ENCODE measurements around the gene RAD51B. TPM values are rescaled to one million over a fixed set of nuclear protein-coding genes. Genes with fewer than 3 reads are reported as not detected.

Gene RAD51B
- total RNA-seq, 1 experiment from 2014 or later: 14.2 TPM

- no peaks in the 10 kb centered on the region for H3K27me3 Mint-ChIP-seq (ENCODE audit: low read depth)
- H3K36me3 Mint-ChIP-seq: no peaks in the 10 kb centered on the region
- POLR2A ChIA-PET: no interaction called here
- H3K4me3 Mint-ChIP-seq: no peak overlapping the region
- H3K9me3 Mint-ChIP-seq: peaks cover 4% of the 10 kb centered on the region; the same call in 1 of the 2 replicates
- no peak for ATAC-seq
- CTCF ChIA-PET: interaction anchor here (1.0 kb wide), 1 partner anchor 42 kb away, joined by 3 read pairs; no protein-coding TSS in a partner anchor
- H3K27ac Mint-ChIP-seq: no peak overlapping the region
- no peak for TF ChIP-seq CBFB (CRISPR knock-in tag; IDR thresholded peaks at IDR 0.05; ENCODE audit: low read depth)
- TF ChIP-seq GTF2I (CRISPR knock-in tag; conservative IDR thresholded peaks at IDR 0.05): no peak
- TF ChIP-seq ZNF121 (CRISPR knock-in tag; IDR thresholded peaks at IDR 0.05): no peak
- no peak for TF ChIP-seq FOXJ3 (CRISPR knock-in tag; IDR thresholded peaks at IDR 0.05; ENCODE audit: borderline replicate concordance)
- TF ChIP-seq SP1 (CRISPR knock-in tag; conservative IDR thresholded peaks at IDR 0.05): no peak
- no peak for TF ChIP-seq HMGXB4 (CRISPR knock-in tag; IDR thresholded peaks at IDR 0.05)
- TF ChIP-seq, protein P1, sequence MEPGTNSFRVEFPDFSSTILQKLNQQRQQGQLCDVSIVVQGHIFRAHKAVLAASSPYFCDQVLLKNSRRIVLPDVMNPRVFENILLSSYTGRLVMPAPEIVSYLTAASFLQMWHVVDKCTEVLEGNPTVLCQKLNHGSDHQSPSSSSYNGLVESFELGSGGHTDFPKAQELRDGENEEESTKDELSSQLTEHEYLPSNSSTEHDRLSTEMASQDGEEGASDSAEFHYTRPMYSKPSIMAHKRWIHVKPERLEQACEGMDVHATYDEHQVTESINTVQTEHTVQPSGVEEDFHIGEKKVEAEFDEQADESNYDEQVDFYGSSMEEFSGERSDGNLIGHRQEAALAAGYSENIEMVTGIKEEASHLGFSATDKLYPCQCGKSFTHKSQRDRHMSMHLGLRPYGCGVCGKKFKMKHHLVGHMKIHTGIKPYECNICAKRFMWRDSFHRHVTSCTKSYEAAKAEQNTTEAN (CRISPR knock-in tag; IDR thresholded peaks at IDR 0.05): no peak
- TF ChIP-seq, protein P2, sequence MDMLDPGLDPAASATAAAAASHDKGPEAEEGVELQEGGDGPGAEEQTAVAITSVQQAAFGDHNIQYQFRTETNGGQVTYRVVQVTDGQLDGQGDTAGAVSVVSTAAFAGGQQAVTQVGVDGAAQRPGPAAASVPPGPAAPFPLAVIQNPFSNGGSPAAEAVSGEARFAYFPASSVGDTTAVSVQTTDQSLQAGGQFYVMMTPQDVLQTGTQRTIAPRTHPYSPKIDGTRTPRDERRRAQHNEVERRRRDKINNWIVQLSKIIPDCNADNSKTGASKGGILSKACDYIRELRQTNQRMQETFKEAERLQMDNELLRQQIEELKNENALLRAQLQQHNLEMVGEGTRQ (CRISPR knock-in tag; IDR thresholded peaks at IDR 0.05): no peak
- no peak for TF ChIP-seq ZNF423 (CRISPR knock-in tag; IDR thresholded peaks at IDR 0.05)
- no peak for TF ChIP-seq IRF2 (CRISPR knock-in tag; IDR thresholded peaks at IDR 0.05; ENCODE audit: borderline replicate concordance, low read depth)
- TF ChIP-seq NFE2L1 (CRISPR knock-in tag; IDR thresholded peaks at IDR 0.05): no peak
- TF ChIP-seq ZNF396 (CRISPR knock-in tag; IDR thresholded peaks at IDR 0.05; ENCODE audit: borderline replicate concordance): no peak
- TF ChIP-seq ZNF219 (CRISPR knock-in tag; IDR thresholded peaks at IDR 0.05; ENCODE audit: borderline replicate concordance): no peak
- TF ChIP-seq TP53 (CRISPR knock-in tag; IDR thresholded peaks at IDR 0.05): no peak
- TF ChIP-seq FOXK1 (CRISPR knock-in tag; IDR thresholded peaks at IDR 0.05): no peak
- TF ChIP-seq, protein P3, sequence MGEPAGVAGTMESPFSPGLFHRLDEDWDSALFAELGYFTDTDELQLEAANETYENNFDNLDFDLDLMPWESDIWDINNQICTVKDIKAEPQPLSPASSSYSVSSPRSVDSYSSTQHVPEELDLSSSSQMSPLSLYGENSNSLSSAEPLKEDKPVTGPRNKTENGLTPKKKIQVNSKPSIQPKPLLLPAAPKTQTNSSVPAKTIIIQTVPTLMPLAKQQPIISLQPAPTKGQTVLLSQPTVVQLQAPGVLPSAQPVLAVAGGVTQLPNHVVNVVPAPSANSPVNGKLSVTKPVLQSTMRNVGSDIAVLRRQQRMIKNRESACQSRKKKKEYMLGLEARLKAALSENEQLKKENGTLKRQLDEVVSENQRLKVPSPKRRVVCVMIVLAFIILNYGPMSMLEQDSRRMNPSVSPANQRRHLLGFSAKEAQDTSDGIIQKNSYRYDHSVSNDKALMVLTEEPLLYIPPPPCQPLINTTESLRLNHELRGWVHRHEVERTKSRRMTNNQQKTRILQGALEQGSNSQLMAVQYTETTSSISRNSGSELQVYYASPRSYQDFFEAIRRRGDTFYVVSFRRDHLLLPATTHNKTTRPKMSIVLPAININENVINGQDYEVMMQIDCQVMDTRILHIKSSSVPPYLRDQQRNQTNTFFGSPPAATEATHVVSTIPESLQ (CRISPR knock-in tag; IDR thresholded peaks at IDR 0.05): no peak
- TF ChIP-seq, protein P4, sequence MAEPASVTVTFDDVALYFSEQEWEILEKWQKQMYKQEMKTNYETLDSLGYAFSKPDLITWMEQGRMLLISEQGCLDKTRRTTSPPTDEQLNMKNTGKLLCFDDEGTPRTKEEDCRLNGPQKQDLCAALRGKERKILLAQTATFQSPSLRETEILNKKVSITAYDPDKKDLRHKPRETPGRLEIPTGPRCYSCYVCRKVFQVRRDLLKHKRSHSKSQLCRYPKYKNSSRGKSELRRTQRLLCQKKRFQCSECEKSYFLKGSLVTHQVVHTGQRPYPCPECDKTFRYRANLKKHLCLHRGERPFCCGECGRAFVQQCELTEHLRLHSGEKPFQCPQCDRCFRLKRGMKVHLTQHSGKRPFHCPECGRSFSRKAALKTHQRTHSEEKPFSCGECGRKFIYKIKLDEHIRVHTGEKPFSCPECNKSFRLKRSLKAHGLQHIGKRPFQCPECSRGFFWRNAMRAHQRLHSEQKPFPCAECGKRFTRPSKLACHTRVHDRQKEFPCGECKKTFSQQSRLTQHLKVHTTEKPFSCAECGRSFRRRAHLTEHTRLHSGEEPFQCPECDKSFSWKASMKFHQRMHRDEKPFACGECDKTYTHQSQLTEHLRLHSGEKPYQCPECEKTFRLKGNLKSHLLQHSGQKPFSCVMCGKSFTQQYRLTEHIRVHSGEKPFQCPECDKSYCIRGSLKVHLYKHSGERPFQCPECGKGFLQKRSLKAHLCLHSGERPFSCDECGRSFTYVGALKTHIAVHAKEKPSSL (CRISPR knock-in tag; conservative IDR thresholded peaks at IDR 0.05): no peak
- TF ChIP-seq, protein P5, sequence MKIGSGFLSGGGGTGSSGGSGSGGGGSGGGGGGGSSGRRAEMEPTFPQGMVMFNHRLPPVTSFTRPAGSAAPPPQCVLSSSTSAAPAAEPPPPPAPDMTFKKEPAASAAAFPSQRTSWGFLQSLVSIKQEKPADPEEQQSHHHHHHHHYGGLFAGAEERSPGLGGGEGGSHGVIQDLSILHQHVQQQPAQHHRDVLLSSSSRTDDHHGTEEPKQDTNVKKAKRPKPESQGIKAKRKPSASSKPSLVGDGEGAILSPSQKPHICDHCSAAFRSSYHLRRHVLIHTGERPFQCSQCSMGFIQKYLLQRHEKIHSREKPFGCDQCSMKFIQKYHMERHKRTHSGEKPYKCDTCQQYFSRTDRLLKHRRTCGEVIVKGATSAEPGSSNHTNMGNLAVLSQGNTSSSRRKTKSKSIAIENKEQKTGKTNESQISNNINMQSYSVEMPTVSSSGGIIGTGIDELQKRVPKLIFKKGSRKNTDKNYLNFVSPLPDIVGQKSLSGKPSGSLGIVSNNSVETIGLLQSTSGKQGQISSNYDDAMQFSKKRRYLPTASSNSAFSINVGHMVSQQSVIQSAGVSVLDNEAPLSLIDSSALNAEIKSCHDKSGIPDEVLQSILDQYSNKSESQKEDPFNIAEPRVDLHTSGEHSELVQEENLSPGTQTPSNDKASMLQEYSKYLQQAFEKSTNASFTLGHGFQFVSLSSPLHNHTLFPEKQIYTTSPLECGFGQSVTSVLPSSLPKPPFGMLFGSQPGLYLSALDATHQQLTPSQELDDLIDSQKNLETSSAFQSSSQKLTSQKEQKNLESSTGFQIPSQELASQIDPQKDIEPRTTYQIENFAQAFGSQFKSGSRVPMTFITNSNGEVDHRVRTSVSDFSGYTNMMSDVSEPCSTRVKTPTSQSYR (CRISPR knock-in tag; IDR thresholded peaks at IDR 0.05): no peak
- DNase-seq (ENCODE audit: low spot score): no peak
- peaks cover 40% of the 10 kb centered on the region for H3K4me1 Mint-ChIP-seq
Measured at GRCh38 chr14:68317239-68317638, 497.7 kb downstream of the RAD51B start.
